Activated B cell treated with CpG ODN at 0.5 μM for 24 hours (primary cell): ENCODE data around the gene MLPH. TPM values are rescaled to one million over a fixed set of nuclear protein-coding genes. Genes with fewer than 3 reads are reported as not detected.

Source experiments
- ATAC-seq: fragments of 200-7000 bp; cut with Tn5 transposase; one replicate; pipeline ENCODE4 v1.10.0; 2021; ENCODE audit warnings: low read depth, mild to moderate bottlenecking, moderate library complexity
- CTCF ChIA-PET: fragments of 350-600 bp; sonication (Branson Sonifier 250); formaldehyde crosslinking; loops from one replicate; lab custom pipeline; 2021; ENCODE audit warnings: antibody characterized with exemption; lab: Charles Lee
- POLR2A ChIA-PET: fragments of 350-600 bp; sonication (Branson Sonifier 250); formaldehyde crosslinking; loops from one replicate; lab custom pipeline; 2021; ENCODE audit warnings: antibody characterized with exemption; lab: Charles Lee
- DNase-seq: peaks from one replicate; pipeline ENCODE4 v3.0.0; 2022
- H3K27ac Mint-ChIP-seq: one replicate; pipeline ENCODE4 v1.8.0; 2020; ENCODE audit warnings: mixed read lengths
- H3K27me3 Mint-ChIP-seq: one replicate; pipeline ENCODE4 v1.8.0; 2021; ENCODE audit warnings: mixed read lengths
- H3K36me3 Mint-ChIP-seq: one replicate; pipeline ENCODE4 v1.8.0; 2021; ENCODE audit warnings: low read depth, mixed read lengths
- H3K4me1 Mint-ChIP-seq: one replicate; pipeline ENCODE4 v1.8.0; 2021; ENCODE audit warnings: mixed read lengths
- H3K4me3 Mint-ChIP-seq: one replicate; pipeline ENCODE4 v1.8.0; 2020; ENCODE audit warnings: mild to moderate bottlenecking, mixed read lengths
- H3K9me3 Mint-ChIP-seq: one replicate; pipeline ENCODE4 v1.8.0; 2020; ENCODE audit warnings: mixed read lengths
- CTCF ChIP-seq: fragments of 200-600 bp; IDR thresholded peaks from one replicate; pipeline ENCODE4 v1.8.0; 2022; ENCODE audit warnings: antibody characterized with exemption, mild to moderate bottlenecking
- intact Hi-C: fragments of 100-400 bp; cut with micrococcal nuclease; formaldehyde crosslinking; loops from one replicate; pipeline ENCODE4 v1.15.1; 2024
- total RNA-seq: library from RNA; stranded (reverse); gene quantifications from 2 replicates; pipeline ENCODE4 v1.2.3, GENCODE V29; 2022

The MLPH gene
- total RNA-seq, 1 donor from 2014 or later: not detected

GRCh38 chr2:237566401-237567235 is 79.6 kb downstream of the MLPH start, which contains the start of gene PRLH:
PRLH (plus strand) TSS chr2:237566574; CDS start chr2:237566574, 0 bp downstream.
- POLR2A ChIA-PET: no interaction called here
- H3K36me3 Mint-ChIP-seq: no peaks in the 10 kb centered on the region
- ATAC-seq (no peak), DNase-seq (no peak)
- H3K9me3 Mint-ChIP-seq: peaks cover 3% of the 10 kb centered on the region
- H3K27ac Mint-ChIP-seq: no peak within 1 kb of the TSS
- CTCF ChIA-PET: no interaction called here
- no peak for TF ChIP-seq CTCF
- H3K4me1 Mint-ChIP-seq: no peaks in the 10 kb centered on the region
- H3K4me3 Mint-ChIP-seq: no peak within 1 kb of the TSS
- intact Hi-C loops: no loop called here
- H3K27me3 Mint-ChIP-seq: peaks cover 13% of the 10 kb centered on the region

GRCh38 chr2:237567276-237568029 is 80.4 kb downstream of the MLPH start:
- POLR2A ChIA-PET: no interaction called here
- CTCF ChIA-PET: no interaction called here
- H3K4me1 Mint-ChIP-seq: no peaks in the 10 kb centered on the region
- peaks cover 3% of the 10 kb centered on the region for H3K9me3 Mint-ChIP-seq
- H3K27ac Mint-ChIP-seq: no peak overlapping the region
- ATAC-seq: no peak
- TF ChIP-seq CTCF: no peak
- no peak overlapping the region for H3K4me3 Mint-ChIP-seq
- H3K36me3 Mint-ChIP-seq: no peaks in the 10 kb centered on the region
- intact Hi-C loops: no loop called here
- DNase-seq: no peak
- H3K27me3 Mint-ChIP-seq: peaks cover 11% of the 10 kb centered on the region

GRCh38 chr2:237568121-237568660 is 81.1 kb downstream of the MLPH start:
- no peak overlapping the region for H3K4me3 Mint-ChIP-seq
- no peak overlapping the region for H3K27ac Mint-ChIP-seq
- ChIA-PET POLR2A (no interaction called here), CTCF (no interaction called here)
- H3K9me3 Mint-ChIP-seq: peaks cover 3% of the 10 kb centered on the region
- DNase-seq: no peak
- no peak for TF ChIP-seq CTCF
- ATAC-seq: no peak
- H3K36me3 Mint-ChIP-seq: no peaks in the 10 kb centered on the region
- H3K27me3 Mint-ChIP-seq: peaks cover 9% of the 10 kb centered on the region
- H3K4me1 Mint-ChIP-seq: no peaks in the 10 kb centered on the region
- intact Hi-C loops: no loop called here

GRCh38 chr2:237569041-237569440 is 82.0 kb downstream of the MLPH start:
- Mint-ChIP-seq H3K9me3 (peaks cover 3% of the 10 kb centered on the region), H3K36me3 (no peaks in the 10 kb centered on the region), H3K27me3 (peaks cover 11% of the 10 kb centered on the region), H3K4me3 (no peak overlapping the region), H3K4me1 (no peaks in the 10 kb centered on the region), H3K27ac (no peak overlapping the region)
- intact Hi-C loops: no loop called here
- ChIA-PET POLR2A (no interaction called here), CTCF (no interaction called here)
- no peak for ATAC-seq
- DNase-seq: no peak
- no peak for TF ChIP-seq CTCF

GRCh38 chr2:237569896-237570295 is 82.8 kb downstream of the MLPH start:
- CTCF ChIA-PET: interaction anchor here (1.7 to 5.6 kb wide), 3 partner anchors 9 to 57 kb away, joined by 4 to 119 read pairs (median 16); no protein-coding TSS in a partner anchor
- Mint-ChIP-seq H3K36me3 (no peaks in the 10 kb centered on the region), H3K27ac (no peak overlapping the region), H3K4me1 (no peaks in the 10 kb centered on the region), H3K27me3 (peaks cover 9% of the 10 kb centered on the region), H3K9me3 (peaks cover 3% of the 10 kb centered on the region), H3K4me3 (no peak overlapping the region)
- intact Hi-C loops: no loop called here
- DNase-seq: no peak
- no peak for ATAC-seq
- TF ChIP-seq CTCF: no peak
- POLR2A ChIA-PET: no interaction called here
